ENCODE measurements around the gene JPH2.

Gene JPH2

DNA sequence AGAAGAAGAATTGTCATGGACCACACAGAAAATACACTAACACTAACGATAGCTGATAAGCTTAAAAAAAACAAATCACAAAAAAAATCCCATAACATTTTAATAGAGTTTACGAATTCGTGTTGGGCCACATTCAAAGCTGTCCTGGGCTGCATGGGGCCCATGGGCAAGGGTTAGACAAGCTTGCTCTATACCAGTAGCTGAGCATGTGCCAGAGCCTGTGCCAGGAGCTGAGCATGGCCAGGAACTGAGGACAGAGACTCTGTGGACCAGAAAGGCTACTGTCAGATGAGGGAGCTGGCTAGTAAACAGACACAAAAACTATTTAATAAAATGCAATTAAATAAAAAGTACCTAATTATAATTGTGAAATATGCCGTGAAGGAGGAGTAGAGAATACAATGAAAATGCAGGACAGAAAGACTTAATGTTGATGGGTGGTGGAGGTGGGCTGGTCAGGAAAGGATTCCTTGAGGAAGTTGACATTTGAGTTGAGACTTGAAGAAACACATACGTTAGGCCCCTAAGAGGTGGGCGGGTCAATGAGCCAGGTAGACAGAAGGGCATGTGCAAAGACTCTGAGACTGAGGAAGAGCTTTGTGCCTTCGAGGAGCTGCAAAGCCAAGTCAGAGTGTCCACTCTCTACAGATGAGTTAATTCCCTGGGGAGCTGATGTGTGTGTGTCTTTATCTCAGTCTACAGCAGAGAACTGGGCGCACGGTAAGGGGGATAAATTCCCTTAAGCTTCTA lies 66.1 kb downstream of the JPH2 start:
- no peak for DNase-seq

DNA sequence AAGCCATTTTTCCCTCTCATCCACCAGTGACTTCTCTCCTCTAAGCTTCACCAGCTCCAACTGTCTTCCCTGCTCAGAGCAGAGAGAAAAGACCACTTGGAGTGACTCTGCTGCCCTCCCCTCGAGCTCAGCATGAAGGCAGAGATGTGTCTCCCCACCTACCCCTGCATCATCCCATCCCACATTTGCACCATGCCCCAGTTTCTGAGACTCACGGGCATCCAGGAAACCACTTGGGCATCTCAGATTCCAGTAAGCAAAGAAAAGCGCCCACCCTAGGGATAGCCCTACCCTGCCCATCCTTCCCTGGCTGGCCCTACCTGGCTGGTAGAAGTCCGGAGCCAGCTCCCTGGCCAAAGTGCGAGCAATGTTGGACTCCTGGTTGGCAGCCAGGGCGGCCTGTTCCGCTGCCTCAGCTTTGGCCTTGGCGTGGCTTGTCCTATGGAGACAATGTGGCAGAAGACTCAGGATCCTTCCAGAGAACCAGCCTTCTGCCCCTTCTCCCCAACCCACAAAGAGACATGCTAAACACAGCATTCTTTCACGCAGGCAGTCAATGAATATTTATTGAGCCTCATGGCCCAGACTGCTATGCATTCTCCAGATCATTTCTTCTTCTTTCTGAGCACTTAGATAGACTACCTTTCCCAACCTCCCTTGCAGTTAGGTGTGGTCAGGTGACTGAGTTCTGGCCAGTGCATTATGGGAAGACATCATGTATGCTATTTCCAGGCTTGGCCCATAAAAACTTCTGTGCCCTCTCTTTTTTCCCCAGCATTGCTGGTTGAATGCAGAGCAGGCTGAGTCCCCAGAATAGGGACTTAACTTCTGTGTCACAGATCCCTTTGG lies 68.6 kb downstream of the JPH2 start:
- DNase-seq, result no peak

DNA sequence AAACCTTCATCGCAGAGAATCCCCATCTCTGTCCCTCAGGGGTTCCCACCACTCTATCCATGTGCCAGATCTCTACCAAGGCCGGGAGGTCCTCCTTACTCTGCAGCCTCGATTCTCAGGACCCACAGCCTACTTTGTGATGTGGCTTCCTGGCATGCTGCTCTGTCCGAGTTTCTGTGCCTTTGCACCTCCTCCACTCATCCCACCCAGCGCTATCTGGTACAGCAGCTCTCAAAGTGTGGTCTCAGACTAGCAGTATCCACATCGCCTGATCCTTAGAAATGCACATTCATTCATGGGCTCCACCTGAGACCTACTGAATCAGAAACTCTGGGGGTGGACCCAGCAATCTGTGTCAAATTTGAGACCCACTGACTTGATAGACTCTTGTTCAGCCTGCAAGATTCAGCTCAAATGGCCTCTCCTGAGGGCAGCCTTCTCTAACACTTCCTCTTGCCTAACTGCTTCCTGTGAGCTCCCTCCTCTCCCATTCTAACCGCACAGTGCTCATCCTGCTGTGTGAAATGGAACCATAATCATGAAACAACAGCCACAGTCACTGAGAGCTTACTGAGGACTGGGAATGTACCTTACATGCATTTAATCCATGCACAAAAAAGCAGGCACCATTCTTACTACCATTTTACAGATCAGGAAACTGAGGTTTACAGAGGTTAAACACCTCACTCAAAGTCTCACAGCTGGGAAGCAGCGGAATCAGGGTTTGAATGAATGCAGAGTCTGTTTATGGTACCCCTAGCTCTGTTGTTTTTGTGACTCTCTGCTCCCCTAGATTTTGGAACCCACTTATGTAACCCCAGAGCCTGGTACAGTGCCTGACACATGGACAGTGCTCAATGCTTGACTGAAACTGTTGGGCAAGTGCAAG lies 69.4 kb downstream of the JPH2 start:
- no peak for DNase-seq

DNA sequence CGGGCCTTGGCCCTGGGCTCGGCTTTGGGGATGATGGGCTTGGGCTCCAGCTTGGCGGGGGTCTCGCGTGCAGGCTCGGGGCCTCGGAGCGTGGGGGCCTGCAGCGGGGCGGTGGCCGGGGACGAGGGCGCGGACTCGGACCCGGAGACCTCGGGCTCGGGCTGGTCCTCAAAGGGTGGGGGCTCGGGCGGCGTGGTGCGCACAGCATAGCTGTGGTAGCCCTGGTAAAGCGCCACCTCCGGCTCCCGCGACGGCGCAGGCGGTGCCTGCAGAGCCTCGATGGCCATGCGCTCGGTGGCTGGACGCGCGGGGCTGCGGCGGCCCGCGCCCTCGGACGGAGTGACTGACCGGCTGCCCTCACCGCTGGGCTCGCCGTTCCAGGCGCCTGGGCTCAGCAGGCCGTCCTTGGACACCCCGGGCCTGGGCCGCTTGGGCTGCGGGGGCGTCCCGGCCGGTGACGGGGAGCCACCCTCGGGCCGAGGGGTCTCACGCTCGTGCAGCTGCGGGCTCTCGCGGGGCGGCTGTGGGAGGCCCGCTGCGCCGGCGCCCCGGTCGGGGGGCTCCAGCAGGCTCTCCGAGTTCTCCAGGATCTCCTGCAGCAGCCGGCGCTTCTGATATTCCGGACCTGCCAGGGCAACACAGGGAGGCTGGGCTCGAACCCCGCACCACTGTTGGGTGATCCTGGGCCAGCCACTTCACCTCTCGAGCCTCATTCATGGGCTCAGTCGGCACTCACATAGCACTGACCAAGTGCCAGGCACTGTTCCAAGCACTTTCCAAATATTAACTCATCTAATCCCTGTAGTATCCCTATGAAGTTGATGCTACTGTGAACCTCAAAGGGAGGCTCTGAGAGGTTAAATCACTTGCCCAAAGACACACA lies 71.0 kb downstream of the JPH2 start:
- DNase-seq, result no peak

DNA sequence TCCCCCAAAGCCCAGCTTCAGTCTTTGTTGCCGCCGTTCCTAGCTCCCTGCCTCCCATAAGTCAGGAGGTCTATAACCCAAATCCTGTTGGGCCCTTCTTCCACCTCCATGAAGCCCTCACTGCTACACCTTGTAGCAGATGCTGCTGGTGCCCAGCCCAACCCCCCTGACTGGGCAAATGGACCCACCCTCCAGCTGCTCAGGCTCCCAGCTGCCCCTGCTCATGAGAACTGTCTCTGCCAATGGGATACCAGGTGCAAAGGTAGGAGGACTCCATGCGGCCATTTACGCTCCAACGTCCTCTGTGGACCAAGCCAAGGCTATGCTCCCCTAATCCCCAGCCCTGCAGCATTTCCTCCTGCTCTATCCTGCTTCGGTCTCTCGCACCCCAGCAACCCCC lies 71.8 kb downstream of the JPH2 start:
- no peak for DNase-seq

DNA sequence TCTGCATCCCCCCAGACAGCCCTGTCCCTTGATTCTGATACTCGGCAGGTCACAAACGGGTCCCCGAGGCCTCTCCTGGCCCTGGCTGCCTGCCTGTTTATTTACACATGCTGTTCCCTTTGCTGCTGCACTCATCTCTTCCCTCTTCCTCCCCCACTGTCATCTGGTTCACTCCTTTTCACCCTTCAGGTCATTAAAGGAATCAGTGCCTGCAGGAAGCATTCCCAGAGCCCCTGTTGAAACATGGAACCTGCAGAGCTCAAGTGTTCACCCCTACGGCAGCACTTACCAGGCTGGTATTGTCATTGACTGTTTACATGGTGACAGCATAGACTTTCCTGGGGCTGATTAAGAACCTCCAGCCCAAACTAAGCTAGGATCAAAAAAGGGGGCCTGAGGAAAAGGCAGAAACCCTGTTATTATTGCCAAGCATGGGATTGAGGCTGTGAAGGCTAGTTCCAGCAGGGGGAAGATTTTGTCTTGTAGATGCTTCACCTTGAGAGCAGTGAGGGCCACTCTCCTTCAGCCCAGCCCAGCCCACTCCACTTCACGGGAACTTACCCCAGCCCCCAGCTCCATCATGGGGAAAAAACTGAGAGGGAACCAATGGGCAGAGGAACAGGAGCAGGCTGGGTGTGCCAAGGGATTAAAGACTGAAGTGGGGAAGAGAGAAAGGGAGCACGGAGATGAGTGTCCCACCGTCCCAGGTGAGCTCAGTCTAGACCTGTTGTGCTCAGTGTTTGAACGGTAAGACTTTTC lies 73.2 kb downstream of the JPH2 start:
- peak; percentile 54 for DNase-seq

DNA sequence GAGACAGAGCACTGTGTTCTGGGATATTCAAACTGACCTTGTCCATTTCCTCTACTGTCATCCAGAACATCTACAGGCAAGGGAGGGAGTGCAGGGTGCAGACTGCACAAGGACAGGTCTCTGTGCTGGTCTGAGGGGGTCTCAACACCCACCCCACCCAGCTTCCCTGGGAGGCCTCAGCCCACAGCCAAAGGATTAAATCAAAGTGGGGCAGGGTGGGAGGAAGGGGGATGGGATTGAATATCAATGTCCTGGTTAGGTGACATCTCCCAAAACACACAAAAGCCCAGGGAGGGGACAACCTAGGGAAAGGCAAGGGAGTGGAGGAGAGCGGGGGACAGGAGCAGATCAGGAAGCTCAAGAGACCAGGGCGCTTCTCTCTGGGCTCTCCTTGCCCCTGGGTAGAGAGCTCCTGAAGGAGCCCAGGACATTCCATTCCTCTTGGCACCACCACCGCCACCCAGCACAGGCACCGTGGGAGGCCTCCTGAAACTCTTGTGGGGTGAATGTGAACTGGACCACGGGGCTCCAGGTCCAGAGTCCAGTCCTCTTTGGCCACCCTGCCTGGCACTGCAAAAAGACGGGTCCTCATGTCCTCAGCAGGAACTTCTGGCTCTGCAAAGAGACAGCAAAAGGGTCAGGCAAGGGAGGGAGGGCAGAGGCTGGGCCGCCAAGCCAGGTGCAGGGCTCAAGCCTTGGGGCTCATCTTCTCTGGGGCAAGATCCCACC lies 73.9 kb downstream of the JPH2 start:
- DNase-seq, result no peak

DNA sequence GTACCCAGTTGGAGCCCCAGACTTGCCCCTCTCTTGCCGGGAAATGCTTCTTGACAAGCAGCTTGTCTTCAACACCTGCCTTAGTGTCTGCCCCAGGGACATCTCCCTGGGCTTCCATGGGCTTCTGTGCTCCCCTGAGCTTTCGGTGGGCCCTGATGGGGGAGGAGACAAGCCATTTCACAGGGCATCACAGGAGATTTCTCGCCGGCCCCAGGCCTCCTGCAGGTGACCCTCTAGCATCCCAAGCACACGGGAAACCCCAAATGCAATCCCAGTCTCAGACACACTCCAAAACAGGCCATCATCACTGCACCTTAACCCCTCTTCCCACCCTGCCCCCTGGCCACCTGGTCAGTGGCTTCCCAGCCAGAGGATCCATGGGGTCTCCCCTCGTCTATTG lies 74.5 kb downstream of the JPH2 start:
- no peak for DNase-seq

DNA sequence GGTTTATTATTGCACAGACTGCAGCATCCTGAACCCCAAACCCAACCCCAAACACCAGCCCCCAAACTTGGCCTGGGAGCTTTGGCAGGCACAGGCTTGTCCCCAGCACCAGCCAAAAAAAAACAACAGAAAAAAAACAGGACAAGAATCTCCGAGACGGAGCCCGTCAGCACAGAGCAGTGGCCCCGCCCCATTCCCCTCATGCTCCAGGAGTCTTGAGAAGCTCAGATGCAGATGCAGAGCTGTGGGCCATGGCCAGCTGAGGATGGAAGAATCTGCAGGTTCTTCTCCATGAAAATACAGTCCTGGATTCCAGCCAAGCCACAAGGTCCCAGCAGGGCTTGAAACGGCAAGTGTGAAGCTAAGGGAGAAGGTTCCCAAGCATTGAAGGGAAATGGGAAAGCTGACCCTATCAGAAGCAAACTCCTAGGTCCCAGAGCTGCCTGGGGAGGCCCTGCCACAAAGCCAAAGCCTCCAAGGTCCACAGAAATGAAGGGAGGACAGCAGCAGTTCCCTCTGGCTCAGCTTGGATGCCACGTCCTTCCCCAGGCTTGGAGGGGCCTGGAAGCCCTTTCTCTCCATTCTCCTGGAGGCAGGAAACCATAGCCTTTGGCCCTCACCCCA lies 75.2 kb downstream of the JPH2 start:
- DNase-seq, result no peak

DNA sequence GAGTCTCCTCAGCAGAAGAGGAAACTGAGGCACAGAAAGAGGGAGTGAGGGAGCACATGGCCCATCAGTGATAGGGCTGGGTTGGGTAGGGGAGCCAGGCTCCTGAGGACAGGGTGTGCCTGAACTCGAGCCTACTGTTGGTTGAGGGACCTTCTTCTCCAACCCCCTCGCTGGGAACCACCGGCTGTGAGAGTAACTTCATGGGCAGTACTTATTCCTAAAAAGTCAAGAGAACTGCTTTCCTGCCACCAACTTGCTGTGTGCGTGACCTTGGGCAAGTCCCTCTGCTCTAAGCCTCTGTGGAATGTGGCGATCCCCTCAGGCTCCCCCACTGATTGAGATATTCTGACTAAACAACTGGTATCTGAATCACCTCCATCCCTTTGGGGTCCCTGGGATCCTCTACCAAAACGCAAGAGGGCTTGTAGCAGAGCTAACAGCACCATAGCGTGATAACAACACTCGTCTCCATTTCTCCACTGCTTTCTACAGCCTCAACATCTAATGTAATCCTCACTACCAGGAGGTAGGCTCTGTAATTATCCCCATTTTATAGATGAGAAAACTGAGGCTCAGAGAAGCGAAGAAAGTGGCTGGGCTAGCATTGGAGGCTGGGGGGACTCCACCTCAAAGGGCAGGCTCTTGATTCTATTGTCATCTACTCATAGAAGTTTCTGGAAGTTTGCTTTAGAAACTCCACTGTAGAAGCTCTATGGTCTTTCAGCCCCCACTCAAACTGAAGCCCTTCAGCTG lies 76.0 kb downstream of the JPH2 start:
- no peak for DNase-seq

DNA sequence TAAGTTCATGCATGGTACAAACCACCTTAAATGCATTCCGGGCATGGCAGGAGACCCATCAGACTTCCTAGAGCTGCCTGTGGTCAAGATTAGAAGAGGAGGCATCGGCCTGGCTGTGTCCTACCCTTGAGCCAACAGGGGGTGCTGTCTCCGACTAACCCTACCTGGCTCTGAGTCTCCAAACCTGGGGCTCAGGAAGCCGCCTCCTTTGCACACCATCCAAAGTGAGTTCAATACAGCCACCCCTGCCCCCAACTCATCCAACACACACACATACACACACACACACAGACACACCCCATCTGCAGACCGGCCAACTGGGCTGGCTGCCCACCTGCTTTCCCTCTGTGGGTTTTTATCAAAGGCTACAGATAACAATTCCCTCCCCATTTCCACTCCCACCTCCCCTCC lies 77.0 kb downstream of the JPH2 start:
- DNase-seq, result no peak

DNA sequence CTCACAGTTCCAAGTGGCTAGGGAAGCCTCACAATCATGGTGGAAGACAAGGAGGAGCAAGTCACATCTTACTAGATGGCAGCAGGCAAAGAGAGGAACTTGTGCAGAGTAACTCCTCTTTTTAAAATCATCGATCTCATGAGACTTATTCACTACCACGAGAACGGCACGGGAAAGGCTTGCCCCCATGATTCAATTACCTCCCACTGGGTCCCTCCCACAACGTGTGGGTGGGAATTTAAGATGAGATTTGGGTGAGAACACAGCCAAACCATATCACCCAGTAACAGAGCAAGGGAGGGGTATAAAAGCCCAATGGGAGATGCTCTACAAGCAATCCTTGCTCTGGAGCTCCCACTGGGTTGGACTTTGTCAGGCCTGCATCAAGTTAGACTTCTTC lies 80.4 kb downstream of the JPH2 start:
- DNase-seq, result no peak

DNA sequence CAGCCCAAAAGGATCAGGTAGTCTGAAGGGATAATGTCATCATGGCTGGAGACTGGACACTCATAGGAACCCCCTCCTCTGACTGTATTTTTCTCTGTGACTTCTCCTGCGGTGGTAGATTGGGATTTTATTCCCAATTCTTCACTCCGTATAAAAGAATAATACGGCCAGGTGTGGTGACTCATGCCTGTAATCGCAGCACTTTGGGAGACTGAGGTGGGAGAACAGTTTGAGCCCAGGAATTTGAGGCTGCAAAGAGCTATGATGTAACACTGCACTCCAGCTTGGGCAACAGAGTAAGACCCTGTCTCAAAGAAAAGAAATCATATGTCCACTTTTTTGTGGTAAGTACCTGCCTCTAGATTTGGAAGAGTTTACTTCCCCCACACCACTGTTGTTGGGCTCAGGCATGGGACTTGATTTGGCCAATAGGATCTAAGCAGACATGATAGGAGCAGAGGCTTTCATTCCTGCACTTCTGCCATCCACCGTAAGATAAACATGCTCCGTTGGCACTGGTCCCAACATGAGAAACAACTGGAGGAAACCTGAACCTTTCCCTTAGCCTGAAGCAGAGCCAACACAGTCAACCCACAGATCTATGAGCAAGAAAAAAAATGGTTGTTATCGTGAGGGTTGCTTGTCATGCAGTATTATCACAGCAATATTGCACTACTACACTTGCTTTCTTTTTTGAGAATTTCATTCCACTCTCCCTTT lies 82.0 kb downstream of the JPH2 start:
- no peak for DNase-seq

DNA sequence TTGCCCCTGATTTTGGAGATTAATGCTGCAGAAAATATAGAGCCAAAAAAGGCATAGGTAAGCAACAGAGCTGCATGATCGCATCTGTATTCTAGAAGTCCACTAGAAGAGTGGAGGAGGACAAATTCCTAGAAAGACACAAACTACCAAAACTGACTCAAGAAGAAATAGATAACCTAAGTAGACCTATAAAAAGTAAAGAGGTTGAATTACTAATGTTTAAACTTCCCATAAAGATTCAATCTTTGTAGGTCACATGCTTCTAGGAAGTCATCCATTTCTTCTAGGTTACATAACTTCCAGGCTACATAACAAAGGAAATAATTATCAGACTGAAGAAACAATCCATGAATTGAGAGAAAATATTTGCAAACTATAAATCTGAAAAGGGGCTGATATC lies 84.4 kb downstream of the JPH2 start:
- DNase-seq, result no peak

DNA sequence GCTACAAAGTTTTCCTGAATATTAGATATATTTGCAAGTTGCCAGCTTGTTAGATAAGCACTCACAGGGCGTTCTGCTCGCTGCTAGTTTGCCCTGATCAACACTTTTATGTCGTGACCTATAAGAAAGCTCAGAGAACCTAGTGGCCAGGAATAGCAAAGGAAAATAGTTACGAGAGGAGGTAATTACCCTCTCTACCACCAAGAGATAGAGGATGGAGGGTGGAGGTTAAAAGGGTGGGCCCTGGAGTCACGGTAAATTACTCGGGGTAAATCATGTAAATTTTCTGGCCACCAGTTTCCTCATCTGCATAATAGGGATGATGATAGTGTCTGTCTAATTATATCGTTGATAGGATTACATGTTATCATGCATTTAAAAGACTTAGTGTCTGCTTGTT lies 87.2 kb downstream of the JPH2 start:
- DNase-seq, result no peak

DNA sequence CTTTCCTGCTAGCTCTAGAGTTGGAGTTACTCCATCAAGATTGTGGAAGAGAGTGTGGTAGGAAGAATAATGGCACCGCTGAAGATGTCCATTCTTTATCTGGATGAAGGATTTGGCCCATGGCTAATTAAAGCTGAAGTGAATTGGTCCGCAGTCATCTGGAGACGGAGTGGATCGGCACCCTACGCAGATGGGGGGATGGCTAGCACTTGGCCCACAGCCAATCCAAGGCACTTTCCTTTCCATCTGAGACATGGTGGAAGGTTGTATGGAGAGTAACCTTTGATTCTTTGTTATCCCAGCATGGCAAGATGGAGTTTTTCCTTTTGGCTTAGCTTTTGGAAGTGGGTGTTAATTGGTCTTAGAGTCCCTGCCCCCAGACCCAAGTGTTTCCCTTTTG lies 88.3 kb downstream of the JPH2 start:
- DNase-seq, result no peak

DNA sequence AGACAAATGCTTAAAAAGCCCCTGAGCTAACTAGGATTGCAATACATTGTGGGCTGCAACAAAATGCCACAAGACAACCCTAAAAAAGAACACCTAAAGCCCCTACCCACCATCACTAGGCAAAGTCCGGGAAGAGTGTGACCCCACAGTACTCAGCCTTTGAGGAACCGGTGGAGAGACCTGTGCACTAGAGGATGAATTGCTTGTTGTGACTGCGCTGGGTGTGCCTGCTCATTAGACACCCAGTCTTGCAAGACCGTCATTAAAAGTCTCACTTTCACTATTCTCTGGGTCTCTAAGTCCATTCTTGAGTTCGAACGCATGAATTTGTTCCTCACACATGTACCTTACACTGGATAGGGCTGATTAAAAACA lies 88.7 kb downstream of the JPH2 start:
- DNase-seq, result no peak

DNA sequence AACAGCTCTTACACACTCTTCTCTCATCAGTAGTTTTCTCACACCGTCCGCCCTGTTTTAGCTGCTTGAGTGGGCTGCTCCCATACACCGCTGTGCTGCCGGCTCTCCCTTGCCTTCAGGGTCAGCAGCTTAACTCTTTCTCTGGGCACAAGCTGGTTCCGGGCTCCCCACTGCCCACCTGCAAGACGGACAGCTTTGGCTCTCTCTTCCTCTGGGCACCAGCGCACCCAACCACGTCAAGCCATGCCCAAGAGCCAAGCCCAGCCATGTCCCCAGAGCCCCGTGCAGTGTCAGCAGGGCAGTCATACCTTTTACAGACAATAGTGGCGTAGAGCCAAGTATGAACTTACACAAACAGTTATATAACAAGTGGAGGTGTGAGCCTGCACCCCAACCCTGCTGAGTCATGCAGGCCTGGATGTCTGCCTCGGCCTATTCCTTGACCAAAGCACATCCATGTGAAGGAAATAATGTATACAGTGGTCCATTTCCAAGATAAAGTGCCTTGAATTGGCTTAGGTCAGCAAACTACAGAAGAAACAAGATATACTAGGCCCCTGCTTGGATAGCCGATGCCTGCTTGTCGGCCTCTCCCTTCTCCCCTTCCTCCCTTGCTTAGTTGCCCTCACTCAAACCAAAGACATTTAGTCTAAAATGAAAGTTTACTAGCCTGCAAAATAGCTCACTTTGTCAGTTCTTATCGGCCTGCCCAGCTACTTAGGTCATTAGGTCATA lies 89.3 kb downstream of the JPH2 start:
- no peak for DNase-seq
